Gastrocnemius medialis (tissue), 4 donors: ENCODE results near the gene MYO18B.

Experiments
- POLR2A ChIP-seq, 2 donors: fragments of 450-650 bp; IDR thresholded peaks; one replicate each; pipeline ENCODE4 v1.6.1; 2017; ENCODE audit warnings: antibody characterized with exemption in 2 of 2, mild to moderate bottlenecking in 2 of 2, moderate library complexity in 2 of 2
- TF ChIP-seq, protein P1 (sequence below), 5 experiments: fragments of 450-650 bp in 3 of 5; fragments of 200-600 bp in 2 of 5; sonication (generic) in 2 of 5; IDR thresholded peaks in 4 of 5; conservative IDR thresholded peaks in 1 of 5; 1 replicate in 4 of 5; 2 replicates in 1 of 5; pipeline ENCODE4 v1.5.1; 2016 to 2019; ENCODE audit warnings: antibody characterized with exemption in 5 of 5, mild to moderate bottlenecking in 3 of 5, moderate library complexity in 3 of 5

DNA sequence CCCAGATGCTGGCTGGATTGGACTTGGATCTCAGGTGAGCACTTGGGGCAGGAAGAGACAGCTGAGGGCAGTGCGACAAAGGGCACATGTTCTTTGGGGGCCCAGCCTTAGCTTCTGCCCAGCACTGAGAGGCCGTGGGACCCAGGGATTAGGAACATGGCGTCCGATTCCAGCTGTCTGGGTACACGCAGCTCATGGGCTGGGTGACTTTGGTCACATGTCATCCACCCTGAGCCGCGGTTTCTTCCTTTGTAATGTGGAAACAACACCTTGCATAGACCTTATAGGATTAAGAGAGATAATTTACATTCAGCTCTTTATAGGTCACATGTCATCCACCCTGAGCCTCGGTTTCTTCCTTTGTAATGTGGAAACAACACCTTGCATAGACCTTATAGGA lies 39.8 kb downstream of the MYO18B start:
- TF ChIP-seq, protein P1, sequence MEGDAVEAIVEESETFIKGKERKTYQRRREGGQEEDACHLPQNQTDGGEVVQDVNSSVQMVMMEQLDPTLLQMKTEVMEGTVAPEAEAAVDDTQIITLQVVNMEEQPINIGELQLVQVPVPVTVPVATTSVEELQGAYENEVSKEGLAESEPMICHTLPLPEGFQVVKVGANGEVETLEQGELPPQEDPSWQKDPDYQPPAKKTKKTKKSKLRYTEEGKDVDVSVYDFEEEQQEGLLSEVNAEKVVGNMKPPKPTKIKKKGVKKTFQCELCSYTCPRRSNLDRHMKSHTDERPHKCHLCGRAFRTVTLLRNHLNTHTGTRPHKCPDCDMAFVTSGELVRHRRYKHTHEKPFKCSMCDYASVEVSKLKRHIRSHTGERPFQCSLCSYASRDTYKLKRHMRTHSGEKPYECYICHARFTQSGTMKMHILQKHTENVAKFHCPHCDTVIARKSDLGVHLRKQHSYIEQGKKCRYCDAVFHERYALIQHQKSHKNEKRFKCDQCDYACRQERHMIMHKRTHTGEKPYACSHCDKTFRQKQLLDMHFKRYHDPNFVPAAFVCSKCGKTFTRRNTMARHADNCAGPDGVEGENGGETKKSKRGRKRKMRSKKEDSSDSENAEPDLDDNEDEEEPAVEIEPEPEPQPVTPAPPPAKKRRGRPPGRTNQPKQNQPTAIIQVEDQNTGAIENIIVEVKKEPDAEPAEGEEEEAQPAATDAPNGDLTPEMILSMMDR (IDR thresholded peaks at IDR 0.05 in 4 of 5, conservative IDR thresholded peaks at IDR 0.05 in 1 of 5) = no peak
- no peak for TF ChIP-seq POLR2A (IDR thresholded peaks at IDR 0.05)
